ENCODE data around the gene MARCHF10. TPM values are rescaled to one million over a fixed set of nuclear protein-coding genes. Genes with fewer than 3 reads are reported as not detected.
"Not testable (repeated sequence)": the region's sequence is repeated elsewhere in the genome, so short reads cannot be mapped to it uniquely, and the experiment has no call there.

The MARCHF10 gene
- total RNA-seq, 2 experiments from 2014 or later: not detected

GRCh38 chr17:62692721-62693431, 115.2 kb downstream of the MARCHF10 start:
- H3K27ac ChIP-seq (ENCODE audit: low read depth, low read length, poor library complexity, severe bottlenecking): no peak overlapping the region
- intact Hi-C loops (cut with micrococcal nuclease; ENCODE audit: unreplicated experiment): no loop called here
- H3K4me2 ChIP-seq (ENCODE audit: low read length): no peak overlapping the region
- H4K20me1 ChIP-seq (ENCODE audit: insufficient read depth, low read length): no peaks in the 10 kb centered on the region
- H2AFZ ChIP-seq (ENCODE audit: low read length): no peak overlapping the region
- H3K4me1 ChIP-seq (ENCODE audit: insufficient read depth, low read length, poor library complexity, severe bottlenecking): no peaks in the 10 kb centered on the region
- H3K4me3 ChIP-seq (ENCODE audit: low read depth, low read length, poor library complexity, severe bottlenecking): no peak overlapping the region
- H3K9me3 ChIP-seq (ENCODE audit: low read length): no peaks in the 10 kb centered on the region
- TF ChIP-seq CTCF (conservative IDR thresholded peaks at IDR 0.05; ENCODE audit: low read length): peak; percentile 44
- no peak for TF ChIP-seq EZH2phosphoT487 (IDR thresholded peaks at IDR 0.05; ENCODE audit: borderline replicate concordance, low read depth, low read length)
- H3K36me3 ChIP-seq (ENCODE audit: insufficient read depth, low read length): no peaks in the 10 kb centered on the region
- BruUV-seq (replicated peaks): no TSS peak
- DNase-seq (ENCODE audit: low spot score): no peak
- ChIA-PET POLR2A (no interaction called here), CTCF (ENCODE audit: unreplicated experiment) (no interaction called here)
- H3K79me2 ChIP-seq (ENCODE audit: insufficient read depth, low read depth, low read length): no peaks in the 10 kb centered on the region
- no peaks in the 10 kb centered on the region for H3K9me2 ChIP-seq (ENCODE audit: insufficient read depth, low read length)

GRCh38 chr17:62692159-62692651, 115.9 kb downstream of the MARCHF10 start:
- no TSS peak for BruUV-seq (replicated peaks)
- ChIA-PET POLR2A (interaction anchor here (0.6 kb wide), 1 partner anchor 525 kb away, joined by 3 read pairs; no protein-coding TSS in a partner anchor), CTCF (ENCODE audit: unreplicated experiment) (no interaction called here)

GRCh38 chr17:62691589-62691915, 116.6 kb downstream of the MARCHF10 start:
- H3K36me3 ChIP-seq (ENCODE audit: insufficient read depth, low read length); BruUV-seq (replicated peaks); CTCF ChIA-PET (ENCODE audit: unreplicated experiment); H3K79me2 ChIP-seq (ENCODE audit: insufficient read depth, low read depth, low read length); H2AFZ ChIP-seq (ENCODE audit: low read length); H3K4me1 ChIP-seq (ENCODE audit: insufficient read depth, low read length, poor library complexity, severe bottlenecking); intact Hi-C loops (cut with micrococcal nuclease; ENCODE audit: unreplicated experiment); H3K9me3 ChIP-seq (ENCODE audit: low read length); DNase-seq (ENCODE audit: low spot score); H3K4me2 ChIP-seq (ENCODE audit: low read length); H4K20me1 ChIP-seq (ENCODE audit: insufficient read depth, low read length); H3K9me2 ChIP-seq (ENCODE audit: insufficient read depth, low read length); H3K27ac ChIP-seq (ENCODE audit: low read depth, low read length, poor library complexity, severe bottlenecking); H3K4me3 ChIP-seq (ENCODE audit: low read depth, low read length, poor library complexity, severe bottlenecking): not testable (repeated sequence)
- POLR2A ChIA-PET: interaction anchor here (0.6 kb wide), 1 partner anchor 524 kb away, joined by 3 read pairs; no protein-coding TSS in a partner anchor

More at GRCh38 chr17:62692159-62692651, 115.9 kb downstream of the MARCHF10 start:
- no peak overlapping the region for H3K4me3 ChIP-seq (ENCODE audit: low read depth, low read length, poor library complexity, severe bottlenecking)
- intact Hi-C loops (cut with micrococcal nuclease; ENCODE audit: unreplicated experiment): no loop called here
- H3K4me1 ChIP-seq (ENCODE audit: insufficient read depth, low read length, poor library complexity, severe bottlenecking): no peaks in the 10 kb centered on the region
- H3K79me2 ChIP-seq (ENCODE audit: insufficient read depth, low read depth, low read length): no peaks in the 10 kb centered on the region
- DNase-seq (ENCODE audit: low spot score): no peak
- TF ChIP-seq EZH2phosphoT487 (IDR thresholded peaks at IDR 0.05; ENCODE audit: borderline replicate concordance, low read depth, low read length): no peak
- no peak overlapping the region for H3K27ac ChIP-seq (ENCODE audit: low read depth, low read length, poor library complexity, severe bottlenecking)
- H4K20me1 ChIP-seq (ENCODE audit: insufficient read depth, low read length): no peaks in the 10 kb centered on the region
- H2AFZ ChIP-seq (ENCODE audit: low read length): no peak overlapping the region
- no peak overlapping the region for H3K4me2 ChIP-seq (ENCODE audit: low read length)
- H3K9me2 ChIP-seq (ENCODE audit: insufficient read depth, low read length): no peaks in the 10 kb centered on the region
- no peaks in the 10 kb centered on the region for H3K36me3 ChIP-seq (ENCODE audit: insufficient read depth, low read length)
- H3K9me3 ChIP-seq (ENCODE audit: low read length): no peaks in the 10 kb centered on the region
